OCI-M2 (cell line): ENCODE results near the gene TMEM94.

Experiments used
- DNase-seq: peaks from one replicate; lab custom pipeline; 2025; ENCODE audit not compliant: unreplicated experiment; lab: John Stamatoyannopoulos, UW

TMEM94 gene

GRCh38 chr17:75524269-75524969 lies 68.0 kb downstream of the TMEM94 start:
- no peak for DNase-seq

GRCh38 chr17:75524970-75525805 lies 68.8 kb downstream of the TMEM94 start, which contains the start of gene LLGL2:
Gene LLGL2 (plus strand): TSS chr17:75525697. CDS start chr17:75543427, 17,730 bp downstream.
- DNase-seq: no peak

- DNase-seq: no peak
Measured at GRCh38 chr17:75525806-75526554, 69.5 kb downstream of the TMEM94 start.

GRCh38 chr17:75526555-75527270 lies 70.3 kb downstream of the TMEM94 start:
- no peak for DNase-seq

- DNase-seq: no peak
Measured at GRCh38 chr17:75530837-75531720, 74.6 kb downstream of the TMEM94 start.

GRCh38 chr17:75531721-75532072 lies 75.3 kb downstream of the TMEM94 start:
- DNase-seq: no peak

- DNase-seq: no peak
Measured at GRCh38 chr17:75535119-75535537, 78.7 kb downstream of the TMEM94 start.

- no peak for DNase-seq
Measured at GRCh38 chr17:75535871-75536270, 79.4 kb downstream of the TMEM94 start.

- DNase-seq: no peak
Measured at GRCh38 chr17:75536366-75536765, 79.9 kb downstream of the TMEM94 start.

- DNase-seq: no peak
Measured at GRCh38 chr17:75539967-75540729, 83.7 kb downstream of the TMEM94 start.

- no peak for DNase-seq
Measured at GRCh38 chr17:75540923-75541503, 84.6 kb downstream of the TMEM94 start.

GRCh38 chr17:75542229-75542628 lies 85.8 kb downstream of the TMEM94 start:
- DNase-seq: no peak

GRCh38 chr17:75542728-75543336 lies 86.4 kb downstream of the TMEM94 start:
- DNase-seq: no peak

GRCh38 chr17:75544250-75544649 lies 87.8 kb downstream of the TMEM94 start:
- DNase-seq: no peak

- no peak for DNase-seq
Measured at GRCh38 chr17:75546181-75546580, 89.7 kb downstream of the TMEM94 start.

- no peak for DNase-seq
Measured at GRCh38 chr17:75547091-75547490, 90.7 kb downstream of the TMEM94 start.

GRCh38 chr17:75548813-75549212 lies 92.4 kb downstream of the TMEM94 start:
- no peak for DNase-seq
